ENCODE results near the gene VTN. TPM values are rescaled to one million over a fixed set of nuclear protein-coding genes. Genes with fewer than 3 reads are reported as not detected.

Gene VTN
- polyA plus RNA-seq, 1 donor (not counting 4 experiments of a cell fraction or from before 2014, with no cell fraction given): not detected

DNA sequence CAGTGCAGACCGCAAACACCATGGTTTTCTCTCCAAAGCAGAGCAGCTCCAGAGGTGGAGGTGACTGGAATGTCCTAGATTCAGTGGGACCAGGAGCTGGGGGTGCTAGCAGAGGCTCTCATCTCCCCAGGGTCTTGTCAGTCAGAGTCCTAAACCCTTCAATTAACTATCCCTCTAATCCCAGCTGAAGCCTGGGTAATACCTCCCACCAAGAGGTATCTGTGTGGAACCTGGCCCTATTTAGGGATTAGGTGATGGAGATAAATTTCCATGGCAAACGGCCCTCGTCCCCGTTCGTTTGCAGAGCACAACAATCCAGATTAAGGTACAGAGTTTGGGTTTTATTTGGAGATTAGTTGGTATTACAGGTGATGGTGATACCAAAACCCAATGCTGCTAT is 6.9 kb downstream of the VTN start:
- Histone ChIP-seq H3K9me1 (ENCODE audit: control insufficient read depth, extremely low read depth, insufficient read depth, low read length) (no peaks in the 10 kb centered on the region), H3K79me2 (ENCODE audit: control insufficient read depth, insufficient read depth, low read length) (peaks cover 8% of the 10 kb centered on the region), H3K36me3 (ENCODE audit: control insufficient read depth in 2 of 2, extremely low read depth in 1 of 2, insufficient read depth in 2 of 2, low read length in 2 of 2) (peaks cover 15 to 31% of the 10 kb centered on the region in 2 experiments), H3K9ac (ENCODE audit: control insufficient read depth, extremely low read depth, insufficient read depth, low read length) (no peak overlapping the region), H3K4me2 (ENCODE audit: control insufficient read depth, extremely low read depth, insufficient read depth, low read depth, low read length) (no peak overlapping the region), H3K27ac (ENCODE audit: control insufficient read depth, insufficient read depth, low read length) (no peak overlapping the region), H4K20me1 (ENCODE audit: control insufficient read depth, extremely low read depth, insufficient read depth, low read length) (no peaks in the 10 kb centered on the region), H3K4me3 (ENCODE audit: control insufficient read depth in 2 of 3, extremely low read depth in 1 of 3, insufficient read depth in 2 of 3, low read depth in 1 of 3, low read length in 3 of 3) (no peak overlapping the region), H3K4me1 (ENCODE audit: control insufficient read depth, extremely low read depth, insufficient read depth, low read length) (peaks cover 5% of the 10 kb centered on the region), H3K27me3 (ENCODE audit: control insufficient read depth, extremely low read depth, insufficient read depth, low read length) (no peaks in the 10 kb centered on the region), H3K9me3 (ENCODE audit: control insufficient read depth, low read depth, low read length) (no peaks in the 10 kb centered on the region), H2AFZ (ENCODE audit: control insufficient read depth, low read length) (no peak overlapping the region)
- no peak for TF ChIP-seq EZH2 (IDR thresholded peaks at IDR 0.05; ENCODE audit: low read length)
- TF ChIP-seq, protein P1, sequence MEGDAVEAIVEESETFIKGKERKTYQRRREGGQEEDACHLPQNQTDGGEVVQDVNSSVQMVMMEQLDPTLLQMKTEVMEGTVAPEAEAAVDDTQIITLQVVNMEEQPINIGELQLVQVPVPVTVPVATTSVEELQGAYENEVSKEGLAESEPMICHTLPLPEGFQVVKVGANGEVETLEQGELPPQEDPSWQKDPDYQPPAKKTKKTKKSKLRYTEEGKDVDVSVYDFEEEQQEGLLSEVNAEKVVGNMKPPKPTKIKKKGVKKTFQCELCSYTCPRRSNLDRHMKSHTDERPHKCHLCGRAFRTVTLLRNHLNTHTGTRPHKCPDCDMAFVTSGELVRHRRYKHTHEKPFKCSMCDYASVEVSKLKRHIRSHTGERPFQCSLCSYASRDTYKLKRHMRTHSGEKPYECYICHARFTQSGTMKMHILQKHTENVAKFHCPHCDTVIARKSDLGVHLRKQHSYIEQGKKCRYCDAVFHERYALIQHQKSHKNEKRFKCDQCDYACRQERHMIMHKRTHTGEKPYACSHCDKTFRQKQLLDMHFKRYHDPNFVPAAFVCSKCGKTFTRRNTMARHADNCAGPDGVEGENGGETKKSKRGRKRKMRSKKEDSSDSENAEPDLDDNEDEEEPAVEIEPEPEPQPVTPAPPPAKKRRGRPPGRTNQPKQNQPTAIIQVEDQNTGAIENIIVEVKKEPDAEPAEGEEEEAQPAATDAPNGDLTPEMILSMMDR (optimal IDR thresholded peaks at IDR 0.05 in 1 of 3, IDR thresholded peaks at IDR 0.05 in 1 of 3, conservative IDR thresholded peaks at IDR 0.05 in 1 of 3; ENCODE audit: extremely low read depth in 1 of 3, insufficient read depth in 2 of 3, low read length in 3 of 3): no peak
- no peak for FAIRE-seq
- dilution Hi-C loops (cut with MboI; ENCODE audit: extremely low pct_ligation_motif_present, low sequenced_read_pairs): no loop called here
- no peak for DNase-seq (ENCODE audit: low read depth, low spot score)

DNA sequence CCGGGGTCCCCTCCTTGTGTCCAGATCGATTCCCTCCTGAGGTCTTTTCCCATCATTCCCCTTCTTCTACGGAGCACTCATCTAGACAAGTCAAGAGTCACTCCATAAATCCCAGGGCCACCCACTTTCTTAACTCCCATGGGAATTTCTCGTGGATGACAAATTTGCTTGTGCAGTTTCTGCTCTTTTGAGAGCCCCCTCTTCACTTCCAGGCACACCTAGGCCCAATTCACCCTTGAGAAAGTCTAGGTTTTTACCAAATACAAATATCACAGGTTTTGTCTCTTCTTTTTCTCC is 12.3 kb downstream of the VTN start:
- Histone ChIP-seq H2AFZ (ENCODE audit: control insufficient read depth, low read length) (peak overlapping the region; percentile 91), H3K79me2 (ENCODE audit: control insufficient read depth, insufficient read depth, low read length) (peaks cover 35% of the 10 kb centered on the region), H3K9ac (ENCODE audit: control insufficient read depth, extremely low read depth, insufficient read depth, low read length) (peak overlapping the region; percentile 93), H3K4me1 (ENCODE audit: control insufficient read depth, extremely low read depth, insufficient read depth, low read length) (peaks cover 15% of the 10 kb centered on the region), H3K9me3 (ENCODE audit: control insufficient read depth, low read depth, low read length) (no peaks in the 10 kb centered on the region), H3K27ac (ENCODE audit: control insufficient read depth, insufficient read depth, low read length) (peak overlapping the region; percentile 87), H3K4me2 (ENCODE audit: control insufficient read depth, extremely low read depth, insufficient read depth, low read depth, low read length) (peak overlapping the region; percentile 83), H3K36me3 (ENCODE audit: control insufficient read depth in 2 of 2, extremely low read depth in 1 of 2, insufficient read depth in 2 of 2, low read length in 2 of 2) (peaks cover 29 to 37% of the 10 kb centered on the region in 2 experiments), H3K9me1 (ENCODE audit: control insufficient read depth, extremely low read depth, insufficient read depth, low read length) (no peaks in the 10 kb centered on the region), H3K27me3 (ENCODE audit: control insufficient read depth, extremely low read depth, insufficient read depth, low read length) (no peaks in the 10 kb centered on the region), H3K4me3 (ENCODE audit: control insufficient read depth in 2 of 3, extremely low read depth in 1 of 3, insufficient read depth in 2 of 3, low read depth in 1 of 3, low read length in 3 of 3) (peak overlapping the region; percentile 92 to 98 (median 97)), H4K20me1 (ENCODE audit: control insufficient read depth, extremely low read depth, insufficient read depth, low read length) (no peaks in the 10 kb centered on the region)
- dilution Hi-C loops (cut with MboI; ENCODE audit: extremely low pct_ligation_motif_present, low sequenced_read_pairs): no loop called here
- FAIRE-seq: no peak
- no peak for DNase-seq (ENCODE audit: low read depth, low spot score)
- TF ChIP-seq, protein P1 (optimal IDR thresholded peaks at IDR 0.05 in 1 of 3, IDR thresholded peaks at IDR 0.05 in 1 of 3, conservative IDR thresholded peaks at IDR 0.05 in 1 of 3; ENCODE audit: extremely low read depth in 1 of 3, insufficient read depth in 2 of 3, low read length in 3 of 3): no peak
- no peak for TF ChIP-seq EZH2 (IDR thresholded peaks at IDR 0.05; ENCODE audit: low read length)

All from keratinocyte (primary cell).